DMS 273 treated with DMSO at 0.1 percent for 48 hours (cell line): ENCODE measurements around the gene S100A5.

Experiments used
- DNase-seq: peaks from one replicate; lab custom pipeline; 2025; lab: John Stamatoyannopoulos, UW

The S100A5 gene

DNA sequence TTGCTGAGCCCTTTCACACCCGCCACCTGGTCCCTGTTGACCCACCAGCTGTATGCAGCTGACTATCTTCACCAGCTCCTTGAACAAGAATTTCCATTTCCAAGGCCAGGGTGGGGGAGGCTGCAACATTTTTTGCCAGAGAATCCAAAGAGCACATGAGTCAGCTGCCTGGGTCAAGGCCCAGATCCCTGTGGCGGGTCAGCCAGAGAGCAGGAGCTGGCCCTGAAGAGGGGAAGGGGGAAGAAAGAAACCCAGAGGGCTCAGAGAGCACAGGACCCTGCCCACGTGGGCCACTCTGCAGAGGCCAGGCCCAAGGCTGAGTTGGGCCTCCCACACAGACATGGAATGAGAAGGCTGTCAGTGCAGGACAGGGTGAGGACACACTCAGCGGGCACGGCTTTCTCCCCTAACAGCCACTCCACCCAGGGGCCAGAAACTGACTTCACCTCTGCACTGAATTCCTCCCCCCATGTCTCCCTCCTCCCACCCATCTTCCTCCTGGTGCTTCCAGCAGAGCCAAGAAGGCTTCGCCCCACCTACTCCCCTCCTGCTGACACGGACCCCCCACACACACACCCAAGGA, 33.8 kb downstream of the S100A5 start:
- no peak for DNase-seq

DNA sequence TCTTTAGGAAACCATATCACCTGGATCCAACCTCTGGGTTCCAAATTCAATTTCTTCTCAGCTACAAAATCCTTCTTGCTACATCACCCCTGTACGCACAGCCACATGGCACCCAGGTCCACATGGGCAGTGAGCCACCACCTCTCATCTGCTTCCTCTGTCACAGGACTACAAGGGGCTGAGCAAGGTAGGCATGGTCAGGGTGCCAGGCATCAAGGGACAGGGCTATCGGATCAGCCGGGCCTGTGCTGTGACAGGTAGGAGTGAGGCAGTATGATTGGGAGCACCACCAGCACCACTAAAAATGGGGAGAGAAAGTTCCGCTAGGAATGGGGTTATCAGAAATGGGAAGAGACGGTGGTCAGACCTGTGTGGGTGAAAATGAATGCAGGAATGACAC, 34.3 kb downstream of the S100A5 start:
- no peak for DNase-seq

DNA sequence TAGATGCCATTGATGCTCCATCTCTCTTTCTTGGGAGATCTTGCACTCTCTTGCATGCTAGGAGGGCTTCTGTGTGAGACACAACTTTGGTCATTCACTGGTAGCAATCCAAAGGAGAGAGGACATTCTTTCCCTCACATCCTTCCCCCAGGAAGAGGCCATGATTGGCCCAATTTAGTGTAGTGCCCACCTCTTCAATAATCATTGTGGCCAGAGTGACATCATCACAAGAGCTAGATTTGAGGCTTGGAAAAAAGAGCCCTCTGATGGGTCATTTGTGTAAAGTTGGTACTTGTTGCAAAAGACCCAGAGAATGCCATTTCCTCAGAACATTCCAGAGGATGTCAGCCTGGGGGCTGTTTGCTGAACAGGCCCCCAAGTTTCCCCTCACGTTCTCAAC, 35.2 kb downstream of the S100A5 start:
- no peak for DNase-seq

DNA sequence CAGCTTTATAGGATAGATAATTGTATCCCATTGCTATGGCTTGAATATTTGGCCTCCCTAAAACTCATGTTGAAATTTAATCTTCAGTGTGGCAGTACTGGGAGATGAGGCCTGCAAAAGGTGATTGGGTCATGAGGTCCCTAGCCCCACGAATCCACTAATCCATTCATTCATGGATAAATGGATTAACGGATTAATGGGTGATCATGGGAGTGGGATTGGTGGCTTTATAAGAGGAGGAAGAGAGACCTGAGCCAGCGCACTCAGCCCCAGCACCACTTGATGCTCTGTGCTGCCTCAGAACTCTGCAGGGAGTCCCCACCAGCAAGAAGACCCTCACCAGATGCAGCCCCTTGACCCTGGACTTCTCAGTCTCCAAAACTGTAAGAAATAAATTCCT, 37.0 kb downstream of the S100A5 start:
- DNase-seq, result no peak

DNA sequence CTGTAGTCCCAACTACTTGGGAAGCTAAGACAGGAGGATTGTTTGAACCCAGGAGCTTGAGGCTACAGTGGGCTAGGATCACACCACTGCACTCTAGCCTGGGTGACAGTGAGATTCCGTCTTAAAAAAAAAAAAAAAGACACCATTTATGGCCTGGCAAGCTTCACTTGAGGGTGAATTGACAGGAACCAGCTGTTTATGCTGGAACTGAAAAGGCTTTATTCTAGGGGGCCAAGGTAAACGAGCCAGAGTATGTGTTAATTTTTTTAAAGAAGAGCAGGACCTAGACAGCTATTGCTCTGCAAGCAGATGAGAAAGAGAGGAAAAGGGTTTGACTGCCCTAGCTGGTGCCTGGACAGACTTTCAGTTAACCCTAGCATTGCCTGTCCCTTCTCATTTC, 42.0 kb downstream of the S100A5 start:
- no peak for DNase-seq

DNA sequence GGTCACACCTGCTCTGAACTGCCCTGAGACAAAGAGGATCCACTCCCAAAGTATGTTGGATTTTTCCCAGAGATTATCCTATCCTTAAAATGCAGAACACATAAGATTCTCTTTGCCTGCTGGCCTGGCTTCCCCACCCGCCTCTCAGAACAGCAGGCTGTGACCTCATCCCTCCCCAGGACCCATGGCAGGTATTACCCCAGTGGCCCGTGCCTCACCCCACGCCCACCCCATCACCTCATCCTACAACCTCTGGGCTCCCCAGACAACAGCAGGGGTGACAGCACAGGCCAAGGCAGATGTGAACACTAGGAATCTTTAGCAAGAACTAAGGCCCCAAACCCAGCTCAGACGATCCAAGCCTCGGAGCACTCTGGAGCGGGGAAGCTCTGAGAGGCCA, 45.2 kb downstream of the S100A5 start:
- no peak for DNase-seq

DNA sequence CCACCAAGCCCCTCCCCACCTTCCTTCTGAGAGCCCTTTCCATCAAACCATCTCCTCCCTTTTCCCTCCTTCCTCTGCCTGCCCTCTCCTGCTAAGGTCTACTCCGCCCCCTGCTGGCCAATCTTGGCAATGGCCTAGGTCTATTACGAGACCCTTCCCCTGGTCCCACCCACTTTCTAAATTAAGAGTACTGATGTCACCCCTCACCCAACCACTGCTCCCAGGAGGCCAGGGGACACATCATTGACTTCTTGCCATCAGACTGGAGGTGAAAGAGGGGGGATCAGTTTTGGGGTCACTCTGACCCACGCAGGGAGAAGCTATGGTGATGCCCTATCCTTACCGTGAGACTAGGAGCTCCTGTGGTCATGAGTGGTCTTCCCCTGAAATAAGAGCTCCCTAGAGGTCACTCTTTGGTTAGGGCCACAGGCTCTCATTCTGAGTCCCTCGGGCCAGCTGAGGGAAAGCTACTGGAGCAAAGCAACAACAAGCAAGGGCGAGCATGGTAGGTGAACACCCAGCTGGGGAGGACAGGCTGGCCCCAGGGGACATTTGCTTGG, 45.7 kb downstream of the S100A5 start:
- peak; percentile 44 for DNase-seq

DNA sequence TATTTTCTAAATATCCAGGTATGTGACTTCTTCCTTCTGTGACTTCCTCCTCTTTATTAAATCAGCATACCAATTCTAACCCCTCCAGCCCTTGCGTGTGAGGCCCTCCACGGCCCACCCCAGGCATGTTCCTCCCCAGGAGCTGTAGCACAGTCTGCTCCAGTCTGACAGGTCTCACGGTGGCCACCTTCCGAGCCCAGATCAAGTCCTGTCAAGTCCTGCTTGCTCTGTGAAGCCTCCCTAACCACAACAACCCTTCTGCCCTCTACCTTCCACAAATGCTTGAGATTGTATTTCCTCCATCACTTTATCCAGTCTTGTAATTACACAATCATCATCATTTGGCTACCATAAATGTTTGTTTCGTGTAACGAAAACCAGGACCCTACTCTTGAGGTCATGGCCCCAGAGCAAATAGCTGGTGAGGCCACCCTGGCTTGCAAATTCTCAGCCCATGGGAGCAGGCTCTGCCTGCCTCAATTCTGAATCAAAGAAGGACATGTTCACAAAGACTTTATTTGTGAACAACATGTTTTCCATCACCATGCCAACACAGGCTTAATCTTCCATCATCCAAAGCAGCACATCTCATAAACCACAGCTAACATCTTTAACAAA, 47.3 kb downstream of the S100A5 start:
- DNase-seq, result no peak

DNA sequence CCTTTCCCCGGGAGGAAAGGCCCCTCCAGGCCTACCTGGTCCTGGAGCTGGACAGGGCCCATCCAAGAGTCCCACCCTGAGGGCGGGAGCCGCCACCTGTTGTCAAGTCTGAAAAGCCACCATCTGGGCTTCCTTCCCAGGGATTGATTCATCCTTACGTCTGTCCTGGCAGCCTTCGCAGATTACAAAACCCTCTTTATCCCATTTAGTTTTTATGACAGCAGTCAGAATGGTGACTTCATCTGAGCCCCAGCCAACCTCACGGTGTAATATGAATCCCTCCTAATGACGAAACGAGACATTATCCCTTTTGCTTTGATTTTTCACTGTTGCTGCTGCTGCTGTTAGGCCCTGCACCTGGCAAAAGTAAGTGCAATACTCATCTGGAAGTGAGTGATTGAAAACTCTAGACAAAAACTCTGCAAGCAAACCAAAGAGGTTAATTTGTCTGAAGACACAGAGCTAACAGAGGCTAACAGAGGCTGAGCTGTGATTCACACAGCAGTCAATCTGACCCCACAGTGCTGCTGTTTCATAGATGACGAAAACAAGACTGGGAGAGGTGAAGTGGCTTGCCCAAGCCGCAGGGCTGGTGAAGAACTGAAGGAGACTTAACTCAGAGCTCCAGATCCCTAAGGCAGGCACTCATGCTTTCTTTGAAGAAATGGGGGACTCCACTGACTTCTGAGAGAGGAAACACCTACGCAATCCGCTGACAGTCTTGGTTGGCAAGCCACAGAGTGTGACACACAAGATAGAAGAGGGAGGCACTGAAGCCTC, 50.3 kb downstream of the S100A5 start:
- DNase-seq, result peak; percentile 73

DNA sequence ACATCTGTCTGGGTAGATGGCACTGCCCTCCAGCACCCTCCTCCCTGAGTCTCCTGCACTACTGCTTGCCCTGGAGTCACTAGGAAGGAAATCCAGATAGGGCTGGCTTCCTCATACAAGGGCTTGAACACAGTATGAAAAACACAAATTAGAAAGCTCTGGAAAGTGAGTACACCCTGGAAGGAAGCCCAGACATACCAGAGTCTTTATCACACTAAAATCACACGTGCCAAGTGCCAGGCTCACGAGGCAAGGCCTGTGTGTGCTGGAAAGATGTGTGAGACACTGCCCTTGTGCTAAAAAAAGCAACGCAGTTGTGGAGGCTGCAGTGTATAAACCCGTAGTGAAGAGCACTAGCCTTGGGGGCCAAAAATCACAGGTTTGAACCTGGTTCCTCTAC, 52.0 kb downstream of the S100A5 start:
- DNase-seq, result no peak

DNA sequence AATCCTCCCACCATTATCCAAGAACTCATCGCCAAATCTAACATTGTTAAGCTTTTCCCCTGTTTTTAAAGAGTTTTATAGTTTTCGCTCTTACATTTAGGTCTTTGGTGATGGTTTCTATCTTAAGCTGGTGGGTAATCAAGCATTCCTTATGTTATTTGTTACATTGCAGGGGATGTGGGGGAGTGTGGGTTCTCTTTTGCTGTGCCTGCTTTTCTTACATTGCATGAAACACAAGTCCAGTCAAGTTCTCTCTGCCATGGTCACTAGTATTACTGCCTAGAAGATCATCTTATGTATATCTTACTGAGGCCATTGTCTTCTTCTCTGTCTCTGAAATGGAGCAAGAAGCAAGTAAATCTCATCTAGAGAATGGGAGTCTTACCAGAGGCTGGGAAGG, 53.0 kb downstream of the S100A5 start:
- DNase-seq, result no peak
